Lung (tissue), 12 donors: ENCODE data around the gene MT1F. TPM values are rescaled to one million over a fixed set of nuclear protein-coding genes. Genes with fewer than 3 reads are reported as not detected.

Source experiments
- ATAC-seq: fragments of 200-7000 bp; cut with Tn5 transposase; one replicate; pipeline ENCODE4 v1.9.1; 2020; ENCODE audit warnings: moderate number of reproducible peaks; ENCODE audit not compliant: insufficient read depth, low FRiP score
- DNase-seq, 3 donors: peaks; one replicate each; pipeline ENCODE4 v3.0.0-alpha.2; 2013 to 2017
- H3K27ac ChIP-seq, 2 donors: one replicate each; pipeline ENCODE4 v1.5.1; 2013; ENCODE audit warnings: mild to moderate bottlenecking in 2 of 2, moderate library complexity in 2 of 2, control low read depth in 1 of 2, inconsistent platforms in 1 of 2, low read depth in 1 of 2, low read length in 1 of 2
- H3K27me3 ChIP-seq, 3 donors: one replicate each; pipeline ENCODE4 v1.5.1; 2013; ENCODE audit warnings: low read length in 2 of 3; ENCODE audit not compliant: control insufficient read depth in 3 of 3, insufficient read depth in 3 of 3
- H3K36me3 ChIP-seq, 4 donors: one replicate each; pipeline ENCODE4 v1.5.1; 2013; ENCODE audit warnings: low read length in 4 of 4, mild to moderate bottlenecking in 1 of 4, moderate library complexity in 1 of 4; ENCODE audit not compliant: control insufficient read depth in 4 of 4, insufficient read depth in 4 of 4
- H3K4me1 ChIP-seq, 5 donors: one replicate each; pipeline ENCODE4 v1.5.1; 2013; ENCODE audit warnings: low read length in 5 of 5, mild to moderate bottlenecking in 2 of 5, moderate library complexity in 1 of 5; ENCODE audit not compliant: control insufficient read depth in 5 of 5, insufficient read depth in 5 of 5
- H3K4me3 ChIP-seq: one replicate; pipeline ENCODE4 v1.5.1; 2013; ENCODE audit warnings: mild to moderate bottlenecking, control low read depth, moderate library complexity
- H3K9ac ChIP-seq, 2 donors: one replicate each; pipeline ENCODE4 v1.5.1; 2013; ENCODE audit warnings: low read length in 2 of 2, control low read depth in 1 of 2; ENCODE audit not compliant: insufficient read depth in 1 of 2
- H3K9me3 ChIP-seq, 4 donors: one replicate each; pipeline ENCODE4 v1.5.1; 2013; ENCODE audit warnings: low read length in 3 of 4, mild to moderate bottlenecking in 1 of 4, moderate library complexity in 1 of 4; ENCODE audit not compliant: control insufficient read depth in 4 of 4, insufficient read depth in 3 of 4
- CTCF ChIP-seq: IDR thresholded peaks from 2 replicates; pipeline ENCODE4 v1.5.1; 2012; ENCODE audit warnings: mild to moderate bottlenecking; ENCODE audit errors: control extremely low read depth, extremely low read depth
- WGBS, 2 donors: extraction: QIAGEN DNeasy Blood & Tissue Kit; methylation state at CpG; one replicate each; pipeline ENCODE4 v1.1.7; 2013; 5-methylcytosine and 5-hydroxymethylcytosine counted together
- polyA plus RNA-seq, 2 donors: library from polyadenylated mRNA; stranded (reverse); fragments of 200-250 nt; gene quantifications; one replicate each; pipeline ENCODE4 v1.2.1, GENCODE V29; 2013
- total RNA-seq, 2 donors: library from RNA; depleted of rRNA in 1 of 2; stranded (reverse); fragments of >200 nt in 1 of 2; gene quantifications; one replicate each; pipeline ENCODE4 v1.2.1, GENCODE V29; 2014 to 2021
- donor health status: control.
- donor health status: control.
- donor health status: Bipolar disorder and iron deficiency.
- donor health status: healthy.
- donor health status: DM: yes; HTN: yes; CAD: no.

Gene MT1F
- total and polyA plus RNA-seq, 4 donors = 3.6 to 42.0 (median 20.9) TPM

GRCh38 chr16:56684256-56684925 is 26.6 kb downstream of the MT1F start:
- WGBS, 2 donors = 80 to 94% methylated on average over 4 of the region's 4 CpGs

DNA sequence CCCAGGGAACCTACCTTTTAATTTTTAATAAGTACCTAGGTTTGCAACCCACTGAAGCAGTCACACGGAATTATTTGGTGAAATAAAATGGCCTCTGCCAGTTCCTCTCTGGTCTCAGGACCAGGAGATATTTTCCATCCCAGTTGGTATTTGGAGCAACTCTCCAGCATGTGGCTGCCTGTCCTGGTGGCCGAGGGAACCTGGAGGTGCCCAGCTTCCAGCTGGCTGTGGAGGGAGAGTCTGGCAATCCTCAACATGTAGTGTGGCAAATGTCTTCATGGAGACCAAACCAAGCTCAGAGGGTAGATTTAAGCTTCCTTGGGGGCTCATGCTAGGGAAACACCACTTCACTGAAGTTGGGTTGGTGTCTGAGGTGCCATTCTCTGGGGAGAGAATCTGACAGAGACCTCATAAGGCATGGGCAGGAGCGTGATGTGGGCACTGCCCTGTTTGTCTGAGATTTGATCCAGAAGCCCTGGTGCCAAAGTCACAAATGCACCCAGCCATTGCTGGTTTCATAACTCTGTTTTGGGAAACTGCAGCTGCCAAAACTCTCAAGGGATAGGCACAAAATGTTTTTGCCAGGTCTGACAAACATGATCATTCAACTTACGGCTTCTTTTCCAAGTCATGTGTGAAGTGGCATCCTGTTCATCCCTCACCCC is 27.3 kb downstream of the MT1F start:
- Histone ChIP-seq H3K9ac (no peak overlapping the region), H3K4me1 (peaks cover 0 to 15% (median 2%) of the 10 kb centered on the region in 5 donors), H3K36me3 (peaks cover 0 to 2% (median 0%) of the 10 kb centered on the region in 4 donors), H3K4me3 (no peak overlapping the region), H3K9me3 (no peaks in the 10 kb centered on the region), H3K27me3 (no peaks in the 10 kb centered on the region), H3K27ac (no peak overlapping the region)
- 89 to 90% methylated on average over 4 of the region's 4 CpGs for WGBS, 2 donors
- no peak for TF ChIP-seq CTCF
- no peak for ATAC-seq
- no peak for DNase-seq

More at GRCh38 chr16:56684256-56684925, 26.6 kb downstream of the MT1F start:
- Histone ChIP-seq H3K27ac (no peak overlapping the region), H3K9ac (no peak overlapping the region), H3K4me1 (peaks cover 0 to 15% (median 2%) of the 10 kb centered on the region in 5 donors), H3K36me3 (peaks cover 0 to 2% (median 0%) of the 10 kb centered on the region in 4 donors), H3K27me3 (no peaks in the 10 kb centered on the region), H3K4me3 (no peak overlapping the region), H3K9me3 (no peaks in the 10 kb centered on the region)
- DNase-seq = no peak
- TF ChIP-seq CTCF = no peak
- no peak for ATAC-seq

DNA sequence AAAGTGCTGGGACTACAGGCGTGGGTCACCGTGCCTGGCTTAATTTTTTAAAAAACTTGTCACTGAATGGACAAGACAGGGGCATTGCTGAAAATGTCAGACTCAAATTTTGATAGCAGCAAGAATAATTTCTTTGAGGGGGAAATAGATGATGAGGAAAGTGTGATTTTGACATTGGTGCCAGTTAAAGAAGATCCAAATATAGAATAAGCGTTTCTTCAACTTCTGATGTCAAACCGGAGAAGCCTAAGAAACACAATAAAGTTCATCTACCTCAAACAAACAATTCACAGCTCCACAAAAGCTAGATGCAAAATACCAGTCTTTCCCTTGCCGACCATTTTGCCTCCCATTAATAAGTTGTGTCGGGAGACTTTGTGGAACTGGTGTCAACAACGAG is 29.0 kb downstream of the MT1F start:
- Histone ChIP-seq H3K9me3 (no peaks in the 10 kb centered on the region), H3K27ac (no peak overlapping the region), H3K27me3 (no peaks in the 10 kb centered on the region), H3K36me3 (peaks cover 0 to 2% (median 0%) of the 10 kb centered on the region in 4 donors), H3K4me3 (no peak overlapping the region), H3K4me1 (peaks cover 0 to 15% (median 2%) of the 10 kb centered on the region in 5 donors), H3K9ac (no peak overlapping the region)
- 97% methylated on average over 7 of the region's 7 CpGs for WGBS, 2 donors
- TF ChIP-seq CTCF = no peak
- DNase-seq (no peak), ATAC-seq (no peak)
